ENCODE data around the gene SPEN.

GRCh38 chr1:15953791-15954241 is 106.3 kb downstream of the SPEN start:
- no peak for TF ChIP-seq CTCF (IDR thresholded peaks at IDR 0.05)
- TF ChIP-seq POLR2A (IDR thresholded peaks at IDR 0.05), result no peak
